Panc1 (cell line): Measurements from ENCODE around the gene GADD45A.

Experiments used
- CTCF ChIP-seq: fragments of 450-650 bp; IDR thresholded peaks from 2 replicates; pipeline ENCODE4 v1.5.1; 2017; ENCODE audit warnings: mild to moderate bottlenecking
- POLR2AphosphoS5 ChIP-seq: IDR thresholded peaks from 2 replicates; pipeline ENCODE4 v1.6.1; 2012; ENCODE audit warnings: mild to moderate bottlenecking, low read depth, low read length, moderate library complexity
- REST ChIP-seq, 2 experiments: IDR thresholded peaks; 2 replicates each; pipeline ENCODE4 v1.6.1; 2011 to 2012; ENCODE audit warnings: low read depth in 2 of 2, control low read depth in 1 of 2, low read length in 1 of 2, mild to moderate bottlenecking in 1 of 2, moderate library complexity in 1 of 2; ENCODE audit not compliant: insufficient read depth in 1 of 2
- SIN3A ChIP-seq: IDR thresholded peaks from 2 replicates; pipeline ENCODE4 v1.6.1; 2012; ENCODE audit warnings: low read depth, mild to moderate bottlenecking, low read length, moderate library complexity, borderline replicate concordance; ENCODE audit not compliant: insufficient read depth
- TCF7L2 ChIP-seq: IDR thresholded peaks from 2 replicates; pipeline ENCODE4 v1.6.1; 2011; ENCODE audit warnings: mild to moderate bottlenecking, low read depth, low read length, inconsistent platforms

- TF ChIP-seq REST (IDR thresholded peaks at IDR 0.05; ENCODE audit: insufficient read depth in 1 of 2, low read depth in 2 of 2, low read length in 1 of 2) (no peak), CTCF (no peak), POLR2AphosphoS5 (no peak), TCF7L2 (no peak), SIN3A (no peak)
Measured at GRCh38 chr1:67642629-67643028, 42.4 kb upstream of the GADD45A start.
